ENCODE data around the gene TCP11L2. TPM values are rescaled to one million over a fixed set of nuclear protein-coding genes. Genes with fewer than 3 reads are reported as not detected.

TCP11L2 gene
- total and polyA plus RNA-seq, 2 of the 13 experiments (the other 11 are each of a cell fraction or from before 2014, with no cell fraction given), result 4.6 to 24.1 TPM

- TF ChIP-seq, protein P1, sequence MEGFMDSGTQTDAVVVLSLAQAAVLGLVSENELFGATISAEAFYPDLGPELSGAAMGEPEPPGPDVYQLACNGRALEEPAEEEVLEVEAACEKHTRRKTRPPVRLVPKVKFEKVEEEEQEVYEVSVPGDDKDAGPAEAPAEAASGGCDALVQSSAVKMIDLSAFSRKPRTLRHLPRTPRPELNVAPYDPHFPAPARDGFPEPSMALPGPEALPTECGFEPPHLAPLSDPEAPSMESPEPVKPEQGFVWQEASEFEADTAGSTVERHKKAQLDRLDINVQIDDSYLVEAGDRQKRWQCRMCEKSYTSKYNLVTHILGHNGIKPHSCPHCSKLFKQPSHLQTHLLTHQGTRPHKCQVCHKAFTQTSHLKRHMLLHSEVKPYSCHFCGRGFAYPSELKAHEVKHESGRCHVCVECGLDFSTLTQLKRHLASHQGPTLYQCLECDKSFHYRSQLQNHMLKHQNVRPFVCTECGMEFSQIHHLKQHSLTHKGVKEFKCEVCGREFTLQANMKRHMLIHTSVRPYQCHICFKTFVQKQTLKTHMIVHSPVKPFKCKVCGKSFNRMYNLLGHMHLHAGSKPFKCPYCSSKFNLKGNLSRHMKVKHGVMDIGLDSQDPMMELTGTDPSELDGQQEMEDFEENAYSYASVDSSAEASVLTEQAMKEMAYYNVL (CRISPR knock-in tag; IDR thresholded peaks at IDR 0.05; ENCODE audit: borderline replicate concordance), result no peak
- no peak for TF ChIP-seq ZNF883 (CRISPR knock-in tag; IDR thresholded peaks at IDR 0.05; ENCODE audit: not compliant biosample characterization)
- no peak for TF ChIP-seq ZNF703 (CRISPR knock-in tag; IDR thresholded peaks at IDR 0.05; ENCODE audit: borderline replicate concordance)
- TF ChIP-seq ZNF777 (CRISPR knock-in tag; IDR thresholded peaks at IDR 0.05), result no peak
- TF ChIP-seq, protein P2, sequence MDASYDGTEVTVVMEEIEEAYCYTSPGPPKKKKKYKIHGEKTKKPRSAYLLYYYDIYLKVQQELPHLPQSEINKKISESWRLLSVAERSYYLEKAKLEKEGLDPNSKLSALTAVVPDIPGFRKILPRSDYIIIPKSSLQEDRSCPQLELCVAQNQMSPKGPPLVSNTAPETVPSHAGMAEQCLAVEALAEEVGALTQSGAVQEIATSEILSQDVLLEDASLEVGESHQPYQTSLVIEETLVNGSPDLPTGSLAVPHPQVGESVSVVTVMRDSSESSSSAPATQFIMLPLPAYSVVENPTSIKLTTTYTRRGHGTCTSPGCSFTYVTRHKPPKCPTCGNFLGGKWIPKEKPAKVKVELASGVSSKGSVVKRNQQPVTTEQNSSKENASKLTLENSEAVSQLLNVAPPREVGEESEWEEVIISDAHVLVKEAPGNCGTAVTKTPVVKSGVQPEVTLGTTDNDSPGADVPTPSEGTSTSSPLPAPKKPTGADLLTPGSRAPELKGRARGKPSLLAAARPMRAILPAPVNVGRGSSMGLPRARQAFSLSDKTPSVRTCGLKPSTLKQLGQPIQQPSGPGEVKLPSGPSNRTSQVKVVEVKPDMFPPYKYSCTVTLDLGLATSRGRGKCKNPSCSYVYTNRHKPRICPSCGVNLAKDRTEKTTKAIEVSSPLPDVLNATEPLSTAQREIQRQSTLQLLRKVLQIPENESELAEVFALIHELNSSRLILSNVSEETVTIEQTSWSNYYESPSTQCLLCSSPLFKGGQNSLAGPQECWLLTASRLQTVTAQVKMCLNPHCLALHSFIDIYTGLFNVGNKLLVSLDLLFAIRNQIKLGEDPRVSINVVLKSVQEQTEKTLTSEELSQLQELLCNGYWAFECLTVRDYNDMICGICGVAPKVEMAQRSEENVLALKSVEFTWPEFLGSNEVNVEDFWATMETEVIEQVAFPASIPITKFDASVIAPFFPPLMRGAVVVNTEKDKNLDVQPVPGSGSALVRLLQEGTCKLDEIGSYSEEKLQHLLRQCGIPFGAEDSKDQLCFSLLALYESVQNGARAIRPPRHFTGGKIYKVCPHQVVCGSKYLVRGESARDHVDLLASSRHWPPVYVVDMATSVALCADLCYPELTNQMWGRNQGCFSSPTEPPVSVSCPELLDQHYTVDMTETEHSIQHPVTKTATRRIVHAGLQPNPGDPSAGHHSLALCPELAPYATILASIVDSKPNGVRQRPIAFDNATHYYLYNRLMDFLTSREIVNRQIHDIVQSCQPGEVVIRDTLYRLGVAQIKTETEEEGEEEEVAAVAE (CRISPR knock-in tag; IDR thresholded peaks at IDR 0.05; ENCODE audit: borderline replicate concordance), result no peak
- TF ChIP-seq ZNF773 (CRISPR knock-in tag; IDR thresholded peaks at IDR 0.05; ENCODE audit: borderline replicate concordance), result no peak
- TF ChIP-seq EP300 (IDR thresholded peaks at IDR 0.05; ENCODE audit: low read depth in 2 of 2, low read length in 2 of 2), result peak in 1 of 2 experiments; percentile 25; a peak in 1 of 4 replicates
- TF ChIP-seq EP300 (CRISPR knock-in tag; IDR thresholded peaks at IDR 0.05; ENCODE audit: borderline replicate concordance), result no peak
- TF ChIP-seq JUND (CRISPR knock-in tag; IDR thresholded peaks at IDR 0.05), result no peak
- no peak for TF ChIP-seq HNF4G (IDR thresholded peaks at IDR 0.05; ENCODE audit: borderline replicate concordance, low read depth, low read length)
- no peak for TF ChIP-seq HNF4G (CRISPR knock-in tag; IDR thresholded peaks at IDR 0.05; ENCODE audit: borderline replicate concordance, low read depth)
- TF ChIP-seq MLLT10 (CRISPR knock-in tag; IDR thresholded peaks at IDR 0.05), result no peak
- peak; percentile 94 for TF ChIP-seq FOXA3 (CRISPR knock-in tag; IDR thresholded peaks at IDR 0.05)
- TF ChIP-seq, protein P3, sequence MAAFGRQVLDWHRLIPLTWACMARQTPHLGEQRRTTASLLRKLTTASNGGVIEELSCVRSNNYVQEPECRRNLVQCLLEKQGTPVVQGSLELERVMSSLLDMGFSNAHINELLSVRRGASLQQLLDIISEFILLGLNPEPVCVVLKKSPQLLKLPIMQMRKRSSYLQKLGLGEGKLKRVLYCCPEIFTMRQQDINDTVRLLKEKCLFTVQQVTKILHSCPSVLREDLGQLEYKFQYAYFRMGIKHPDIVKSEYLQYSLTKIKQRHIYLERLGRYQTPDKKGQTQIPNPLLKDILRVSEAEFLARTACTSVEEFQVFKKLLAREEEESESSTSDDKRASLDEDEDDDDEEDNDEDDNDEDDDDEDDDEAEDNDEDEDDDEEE (CRISPR knock-in tag; IDR thresholded peaks at IDR 0.05), result no peak
- TF ChIP-seq, protein P4, sequence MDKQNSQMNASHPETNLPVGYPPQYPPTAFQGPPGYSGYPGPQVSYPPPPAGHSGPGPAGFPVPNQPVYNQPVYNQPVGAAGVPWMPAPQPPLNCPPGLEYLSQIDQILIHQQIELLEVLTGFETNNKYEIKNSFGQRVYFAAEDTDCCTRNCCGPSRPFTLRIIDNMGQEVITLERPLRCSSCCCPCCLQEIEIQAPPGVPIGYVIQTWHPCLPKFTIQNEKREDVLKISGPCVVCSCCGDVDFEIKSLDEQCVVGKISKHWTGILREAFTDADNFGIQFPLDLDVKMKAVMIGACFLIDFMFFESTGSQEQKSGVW (CRISPR knock-in tag; IDR thresholded peaks at IDR 0.05; ENCODE audit: borderline replicate concordance), result no peak
- no peak for TF ChIP-seq ZKSCAN1 (IDR thresholded peaks at IDR 0.05; ENCODE audit: low read length)
- no peak for TF ChIP-seq PAF1 (CRISPR knock-in tag; IDR thresholded peaks at IDR 0.05)
- TF ChIP-seq, protein P5, sequence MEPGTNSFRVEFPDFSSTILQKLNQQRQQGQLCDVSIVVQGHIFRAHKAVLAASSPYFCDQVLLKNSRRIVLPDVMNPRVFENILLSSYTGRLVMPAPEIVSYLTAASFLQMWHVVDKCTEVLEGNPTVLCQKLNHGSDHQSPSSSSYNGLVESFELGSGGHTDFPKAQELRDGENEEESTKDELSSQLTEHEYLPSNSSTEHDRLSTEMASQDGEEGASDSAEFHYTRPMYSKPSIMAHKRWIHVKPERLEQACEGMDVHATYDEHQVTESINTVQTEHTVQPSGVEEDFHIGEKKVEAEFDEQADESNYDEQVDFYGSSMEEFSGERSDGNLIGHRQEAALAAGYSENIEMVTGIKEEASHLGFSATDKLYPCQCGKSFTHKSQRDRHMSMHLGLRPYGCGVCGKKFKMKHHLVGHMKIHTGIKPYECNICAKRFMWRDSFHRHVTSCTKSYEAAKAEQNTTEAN (CRISPR knock-in tag; conservative IDR thresholded peaks at IDR 0.05), result no peak
- TF ChIP-seq ZFP90 (CRISPR knock-in tag; IDR thresholded peaks at IDR 0.05; ENCODE audit: borderline replicate concordance), result no peak
- no peak for TF ChIP-seq ZNF720 (CRISPR knock-in tag; IDR thresholded peaks at IDR 0.05)
Observed at GRCh38 chr12:106281056-106281782, 21.3 kb upstream of the TCP11L2 start (continued).
